ENCODE measurements around the gene TAS2R31. TPM values are rescaled to one million over a fixed set of nuclear protein-coding genes. Genes with fewer than 3 reads are reported as not detected.

Gene TAS2R31
- total and polyA plus RNA-seq, 2 of the 4 experiments (the other 2 are of a cell fraction): 0.24 to 4.3 TPM

DNA sequence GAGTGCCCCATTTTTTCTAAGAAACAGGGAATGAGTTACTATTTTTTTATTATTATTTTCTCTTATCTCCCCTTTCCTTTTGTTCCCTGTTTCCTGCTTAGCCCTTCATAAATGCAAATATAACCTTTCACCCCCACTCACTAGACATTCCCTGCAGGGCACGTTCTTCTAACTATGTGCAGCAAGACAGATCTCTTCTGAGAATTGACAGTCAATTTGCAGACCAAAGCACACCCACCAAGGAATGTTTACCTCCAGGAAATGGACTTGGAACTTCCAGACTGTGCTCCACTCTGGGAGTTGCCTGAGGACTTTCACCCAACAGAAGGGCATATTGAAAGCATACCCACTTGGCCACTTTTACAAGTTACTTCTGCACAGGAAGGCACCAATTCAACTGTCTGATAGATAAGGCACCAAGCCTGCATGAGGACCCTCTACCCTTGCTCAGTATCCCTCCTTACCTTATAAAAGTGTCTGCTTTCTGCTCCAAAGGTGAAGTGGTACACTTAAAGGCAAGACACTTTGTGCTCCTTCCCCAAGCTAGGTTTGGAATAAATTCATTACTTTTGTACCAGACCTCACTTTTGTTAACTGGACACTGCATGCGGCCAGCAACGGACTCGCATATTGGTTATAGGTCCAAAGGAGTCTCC is 15.3 kb downstream of the TAS2R31 start:
- H2BK5ac ChIP-seq (ENCODE audit: low read depth, low read length, poor library complexity, severe bottlenecking): no peak overlapping the region
- no peaks in the 10 kb centered on the region for H3K36me3 ChIP-seq (ENCODE audit: control insufficient read depth, insufficient read depth, low read length)
- no peak overlapping the region for H2BK20ac ChIP-seq (ENCODE audit: low read depth, low read length)
- POLR2A ChIA-PET (ENCODE audit: unreplicated experiment): no interaction called here
- no peak overlapping the region for H3K56ac ChIP-seq (ENCODE audit: extremely low read depth, insufficient read depth, low read length)
- TF ChIP-seq, protein P1, sequence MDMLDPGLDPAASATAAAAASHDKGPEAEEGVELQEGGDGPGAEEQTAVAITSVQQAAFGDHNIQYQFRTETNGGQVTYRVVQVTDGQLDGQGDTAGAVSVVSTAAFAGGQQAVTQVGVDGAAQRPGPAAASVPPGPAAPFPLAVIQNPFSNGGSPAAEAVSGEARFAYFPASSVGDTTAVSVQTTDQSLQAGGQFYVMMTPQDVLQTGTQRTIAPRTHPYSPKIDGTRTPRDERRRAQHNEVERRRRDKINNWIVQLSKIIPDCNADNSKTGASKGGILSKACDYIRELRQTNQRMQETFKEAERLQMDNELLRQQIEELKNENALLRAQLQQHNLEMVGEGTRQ (IDR thresholded peaks at IDR 0.05; ENCODE audit: low read depth, low read length): no peak
- no peak for TF ChIP-seq MAZ (IDR thresholded peaks at IDR 0.05; ENCODE audit: borderline replicate concordance, low read depth, low read length)
- no peak for TF ChIP-seq ELK1 (IDR thresholded peaks at IDR 0.05; ENCODE audit: borderline replicate concordance, low read depth, low read length)
- TF ChIP-seq SMC3 (IDR thresholded peaks at IDR 0.05; ENCODE audit: low read depth, low read length): no peak
- TF ChIP-seq RFX5 (IDR thresholded peaks at IDR 0.05; ENCODE audit: low read depth, low read length): no peak
- TF ChIP-seq CEBPB (IDR thresholded peaks at IDR 0.05; ENCODE audit: low read depth, low read length): no peak
- no peak for TF ChIP-seq FOS (IDR thresholded peaks at IDR 0.05; ENCODE audit: low read depth, low read length)
- TF ChIP-seq POLR2A (IDR thresholded peaks at IDR 0.05; ENCODE audit: low read depth, low read length): no peak
- TF ChIP-seq CHD1 (IDR thresholded peaks at IDR 0.05; ENCODE audit: low read depth, low read length): no peak
- no peak for TF ChIP-seq NFE2L2 (IDR thresholded peaks at IDR 0.05; ENCODE audit: low read depth, low read length)
- no peak for TF ChIP-seq BHLHE40 (IDR thresholded peaks at IDR 0.05; ENCODE audit: low read depth, low read length)
- TF ChIP-seq RAD21 (IDR thresholded peaks at IDR 0.05; ENCODE audit: low read length): no peak
- TF ChIP-seq, protein P2, sequence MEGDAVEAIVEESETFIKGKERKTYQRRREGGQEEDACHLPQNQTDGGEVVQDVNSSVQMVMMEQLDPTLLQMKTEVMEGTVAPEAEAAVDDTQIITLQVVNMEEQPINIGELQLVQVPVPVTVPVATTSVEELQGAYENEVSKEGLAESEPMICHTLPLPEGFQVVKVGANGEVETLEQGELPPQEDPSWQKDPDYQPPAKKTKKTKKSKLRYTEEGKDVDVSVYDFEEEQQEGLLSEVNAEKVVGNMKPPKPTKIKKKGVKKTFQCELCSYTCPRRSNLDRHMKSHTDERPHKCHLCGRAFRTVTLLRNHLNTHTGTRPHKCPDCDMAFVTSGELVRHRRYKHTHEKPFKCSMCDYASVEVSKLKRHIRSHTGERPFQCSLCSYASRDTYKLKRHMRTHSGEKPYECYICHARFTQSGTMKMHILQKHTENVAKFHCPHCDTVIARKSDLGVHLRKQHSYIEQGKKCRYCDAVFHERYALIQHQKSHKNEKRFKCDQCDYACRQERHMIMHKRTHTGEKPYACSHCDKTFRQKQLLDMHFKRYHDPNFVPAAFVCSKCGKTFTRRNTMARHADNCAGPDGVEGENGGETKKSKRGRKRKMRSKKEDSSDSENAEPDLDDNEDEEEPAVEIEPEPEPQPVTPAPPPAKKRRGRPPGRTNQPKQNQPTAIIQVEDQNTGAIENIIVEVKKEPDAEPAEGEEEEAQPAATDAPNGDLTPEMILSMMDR (conservative IDR thresholded peaks at IDR 0.05; ENCODE audit: low read depth, low read length): no peak
- no peak for TF ChIP-seq MAFK (IDR thresholded peaks at IDR 0.05; ENCODE audit: low read depth, low read length)
- ATAC-seq (ENCODE audit: low read depth) (no peak), DNase-seq (no peak)
- H3K4me1 ChIP-seq (ENCODE audit: control insufficient read depth, insufficient read depth, low read length): no peaks in the 10 kb centered on the region; the same call in 1 of the 2 replicates
- no TSS peak for BruUV-seq (replicated peaks)
- no peaks in the 10 kb centered on the region; the same call in 1 of the 2 replicates for H3K9me1 ChIP-seq (ENCODE audit: insufficient read depth, low read length)
- WGBS, 2 experiments (ENCODE audit: extremely low coverage in 2 of 2, insufficient read length in 1 of 2): 38% methylated on average over 1 of the region's 4 CpGs; no CpG with 5 or more reads in 1 of the 2 experiments
- peaks cover 3 to 8% of the 10 kb centered on the region in 2 experiments; a peak in 2 of 4 replicates for H3K79me1 ChIP-seq (ENCODE audit: low read depth in 1 of 2, low read length in 2 of 2)
- H4K91ac ChIP-seq (ENCODE audit: insufficient read depth, low read depth, low read length): no peak overlapping the region
- H3K14ac ChIP-seq (replicated peaks; ENCODE audit: low read depth, low read length): no peak overlapping the region
- H4K5ac ChIP-seq (ENCODE audit: low read depth, low read length): no peak overlapping the region
- no peak overlapping the region for H2AK9ac ChIP-seq (replicated peaks; ENCODE audit: low read depth, low read length, poor library complexity)
- CTCF ChIA-PET: no interaction called here
- no peaks in the 10 kb centered on the region for H3K27me3 ChIP-seq (ENCODE audit: control insufficient read depth, insufficient read depth, low read length)
- in situ Hi-C loops (cut with MboI; ENCODE audit: low sequenced_read_pairs): no loop called here
- no peak overlapping the region for H3K27ac ChIP-seq (ENCODE audit: insufficient read depth, low read length)
- no peak overlapping the region for H2AK5ac ChIP-seq (ENCODE audit: low read depth, low read length)
- H3K4me3 ChIP-seq (ENCODE audit: insufficient read depth, low read depth, low read length): no peak overlapping the region
- H3K23ac ChIP-seq (ENCODE audit: low read depth, low read length): no peak overlapping the region
- dilution Hi-C loops (cut with HindIII; ENCODE audit: low sequenced_read_pairs, unreplicated experiment): no loop called here
- H2AFZ ChIP-seq (replicated peaks; ENCODE audit: low read length, poor library complexity): no peak overlapping the region
- no peaks in the 10 kb centered on the region for H3K9me3 ChIP-seq (ENCODE audit: control insufficient read depth, insufficient read depth, low read length)
- H3K4ac ChIP-seq (ENCODE audit: low read depth, low read length): no peak overlapping the region
- no peaks in the 10 kb centered on the region for H4K20me1 ChIP-seq (ENCODE audit: insufficient read depth, low read length)
- intact Hi-C loops (cut with micrococcal nuclease): loop anchor here (2.0 kb wide), 1 partner anchor 53 kb away; no protein-coding TSS in a partner anchor
- H4K8ac ChIP-seq (ENCODE audit: low read depth in 2 of 2, low read length in 2 of 2): no peak overlapping the region
- H3K18ac ChIP-seq (ENCODE audit: low read depth, low read length): no peak overlapping the region
- no peak overlapping the region for H2BK120ac ChIP-seq (ENCODE audit: low read depth, low read length)
- no peak overlapping the region for H3K9ac ChIP-seq (ENCODE audit: low read depth, low read length)
- no peak overlapping the region for H3K4me2 ChIP-seq (ENCODE audit: low read depth, low read length)
- H2BK15ac ChIP-seq (ENCODE audit: low read depth, low read length): no peak overlapping the region
